ENCODE measurements around the gene PCSK1N. TPM values are rescaled to one million over a fixed set of nuclear protein-coding genes. Genes with fewer than 3 reads are reported as not detected.

PCSK1N gene
- total and polyA plus RNA-seq, 2 donors (not counting 3 experiments of a cell fraction or from before 2014, with no cell fraction given) = 0.44 TPM; not detected in 1

DNA sequence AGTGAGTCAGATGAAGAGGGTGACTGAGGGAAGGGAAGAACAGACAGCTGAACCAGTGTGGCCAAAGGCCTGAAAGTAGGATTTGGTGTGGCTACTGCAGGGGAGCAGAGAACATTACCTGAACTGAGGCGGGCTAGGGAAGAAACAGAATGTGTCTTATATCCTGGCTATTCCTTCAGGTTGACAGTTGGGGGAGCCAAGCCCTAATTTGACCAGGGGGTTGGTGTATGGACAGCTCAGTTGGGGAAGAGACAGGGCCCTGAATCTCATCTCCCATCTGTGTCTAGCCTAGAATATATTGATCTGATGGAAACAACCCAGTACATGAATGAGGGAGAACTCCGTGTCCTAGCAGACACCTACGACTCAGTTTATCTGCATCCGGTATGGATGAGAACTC lies 29.3 kb downstream of the PCSK1N start:
- Histone ChIP-seq H3K9me1 (replicated peaks; ENCODE audit: control insufficient read depth, extremely low read depth, insufficient read depth, low read length) (no peaks in the 10 kb centered on the region), H3K4me2 (ENCODE audit: insufficient read depth, low read length) (no peak overlapping the region), H3K79me2 (ENCODE audit: control insufficient read depth, insufficient read depth, low read length) (no peaks in the 10 kb centered on the region), H4K20me1 (replicated peaks; ENCODE audit: control insufficient read depth, extremely low read depth, insufficient read depth, low read length) (no peaks in the 10 kb centered on the region), H3K4me1 (ENCODE audit: control insufficient read depth, extremely low read depth, insufficient read depth, low read length) (no peaks in the 10 kb centered on the region), H3K36me3 (ENCODE audit: control insufficient read depth in 2 of 2, extremely low read depth in 1 of 2, insufficient read depth in 2 of 2, low read length in 2 of 2) (no peaks in the 10 kb centered on the region), H3K4me3 (replicated peaks in 1 of 3; ENCODE audit: insufficient read depth in 1 of 3, low read depth in 1 of 3, low read length in 3 of 3) (no peak overlapping the region), H3K9me3 (replicated peaks; ENCODE audit: control insufficient read depth, insufficient read depth, low read length) (no peaks in the 10 kb centered on the region), H2AFZ (ENCODE audit: low read depth, low read length) (no peak overlapping the region), H3K9ac (replicated peaks; ENCODE audit: extremely low read depth, insufficient read depth, low read length) (no peak overlapping the region), H3K27me3 (ENCODE audit: control insufficient read depth in 2 of 2, insufficient read depth in 2 of 2, low read length in 2 of 2) (no peaks in the 10 kb centered on the region), H3K27ac (ENCODE audit: insufficient read depth, low read depth, low read length) (no peak overlapping the region)
- no TSS peak for BruUV-seq (replicated peaks)
- DNase-seq (ENCODE audit: low read depth, low spot score) = no peak
- ChIA-PET POLR2A (no interaction called here), CTCF (no interaction called here)
- dilution Hi-C loops (cut with MboI; ENCODE audit: extremely low pct_ligation_motif_present, low sequenced_read_pairs) = no loop called here
- no peak for TF ChIP-seq EZH2 (IDR thresholded peaks at IDR 0.05; ENCODE audit: borderline replicate concordance, low read depth, low read length, severe bottlenecking)
- TF ChIP-seq GATA2 (IDR thresholded peaks at IDR 0.05; ENCODE audit: insufficient read depth, insufficient read length, low read depth, low read length) = no peak
- TF ChIP-seq POLR2AphosphoS5 (IDR thresholded peaks at IDR 0.05; ENCODE audit: insufficient read depth, low read depth, low read length) = no peak
- no peak for TF ChIP-seq JUN (IDR thresholded peaks at IDR 0.05; ENCODE audit: borderline replicate concordance, insufficient read depth, insufficient read length, low read depth)
- TF ChIP-seq FOS (IDR thresholded peaks at IDR 0.05; ENCODE audit: borderline replicate concordance, insufficient read depth, low read length) = no peak
- TF ChIP-seq MYC (IDR thresholded peaks at IDR 0.05; ENCODE audit: low read depth, low read length) = no peak
- TF ChIP-seq, protein P1, sequence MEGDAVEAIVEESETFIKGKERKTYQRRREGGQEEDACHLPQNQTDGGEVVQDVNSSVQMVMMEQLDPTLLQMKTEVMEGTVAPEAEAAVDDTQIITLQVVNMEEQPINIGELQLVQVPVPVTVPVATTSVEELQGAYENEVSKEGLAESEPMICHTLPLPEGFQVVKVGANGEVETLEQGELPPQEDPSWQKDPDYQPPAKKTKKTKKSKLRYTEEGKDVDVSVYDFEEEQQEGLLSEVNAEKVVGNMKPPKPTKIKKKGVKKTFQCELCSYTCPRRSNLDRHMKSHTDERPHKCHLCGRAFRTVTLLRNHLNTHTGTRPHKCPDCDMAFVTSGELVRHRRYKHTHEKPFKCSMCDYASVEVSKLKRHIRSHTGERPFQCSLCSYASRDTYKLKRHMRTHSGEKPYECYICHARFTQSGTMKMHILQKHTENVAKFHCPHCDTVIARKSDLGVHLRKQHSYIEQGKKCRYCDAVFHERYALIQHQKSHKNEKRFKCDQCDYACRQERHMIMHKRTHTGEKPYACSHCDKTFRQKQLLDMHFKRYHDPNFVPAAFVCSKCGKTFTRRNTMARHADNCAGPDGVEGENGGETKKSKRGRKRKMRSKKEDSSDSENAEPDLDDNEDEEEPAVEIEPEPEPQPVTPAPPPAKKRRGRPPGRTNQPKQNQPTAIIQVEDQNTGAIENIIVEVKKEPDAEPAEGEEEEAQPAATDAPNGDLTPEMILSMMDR (IDR thresholded peaks at IDR 0.05; ENCODE audit: extremely low read depth in 1 of 2, insufficient read depth in 1 of 2, low read depth in 1 of 2, low read length in 2 of 2) = no peak
- no peak for TF ChIP-seq POLR2A (IDR thresholded peaks at IDR 0.05; ENCODE audit: low read depth, low read length)
- TF ChIP-seq, protein P2, sequence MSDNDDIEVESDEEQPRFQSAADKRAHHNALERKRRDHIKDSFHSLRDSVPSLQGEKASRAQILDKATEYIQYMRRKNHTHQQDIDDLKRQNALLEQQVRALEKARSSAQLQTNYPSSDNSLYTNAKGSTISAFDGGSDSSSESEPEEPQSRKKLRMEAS (IDR thresholded peaks at IDR 0.05; ENCODE audit: insufficient read depth, insufficient read length) = no peak
- intact Hi-C loops (cut with micrococcal nuclease) = no loop called here
- no peak for FAIRE-seq

All from endothelial cell of umbilical vein (primary cell).